GM12878 (cell line): Measurements from ENCODE around the gene GORASP1.

Experiments used
- CTCF ChIP-seq, 3 experiments: IDR thresholded peaks in 2 of 3; conservative IDR thresholded peaks in 1 of 3; 2 replicates each; pipeline ENCODE4 v1.5.1; 2011; ENCODE audit warnings: low read depth in 3 of 3, low read length in 3 of 3, mild to moderate bottlenecking in 3 of 3, control low read depth in 2 of 3, moderate library complexity in 2 of 3, inconsistent platforms in 1 of 3, mixed read lengths in 1 of 3; ENCODE audit not compliant: control insufficient read depth in 2 of 3, insufficient read depth in 1 of 3; ENCODE audit errors: extremely low read depth in 1 of 3
- EED ChIP-seq: sonication (generic); IDR thresholded peaks from 2 replicates; pipeline ENCODE4 v1.6.1; 2016; ENCODE audit warnings: antibody characterized with exemption, low read depth
- FOS ChIP-seq: IDR thresholded peaks from 3 replicates; pipeline ENCODE4 v1.6.1; 2011; ENCODE audit warnings: borderline replicate concordance; ENCODE audit not compliant: insufficient read length; ENCODE audit errors: extremely low read depth
- HDGF ChIP-seq: fragments of 450-650 bp; IDR thresholded peaks from 2 replicates; pipeline ENCODE4 v1.6.1; 2016; ENCODE audit warnings: antibody characterized with exemption
- MYC ChIP-seq: IDR thresholded peaks from 2 replicates; pipeline ENCODE4 v1.6.1; 2011; ENCODE audit warnings: mild to moderate bottlenecking, low read length, moderate library complexity, inconsistent platforms; ENCODE audit not compliant: insufficient read depth, insufficient replicate concordance, insufficient read length, severe bottlenecking
- SIN3A ChIP-seq: IDR thresholded peaks from 2 replicates; pipeline ENCODE4 v1.6.1; 2012; ENCODE audit warnings: low read depth, low read length, improper control_type of control experiment
- SP1 ChIP-seq: IDR thresholded peaks from one replicate; pipeline ENCODE4 v1.6.1; 2011; ENCODE audit warnings: low read depth, low read length

- TF ChIP-seq SIN3A: no peak
- TF ChIP-seq CTCF (IDR thresholded peaks at IDR 0.05 in 2 of 3, conservative IDR thresholded peaks at IDR 0.05 in 1 of 3; ENCODE audit: control insufficient read depth in 2 of 3, extremely low read depth in 1 of 3, insufficient read depth in 1 of 3, low read depth in 3 of 3, low read length in 3 of 3): no peak
- no peak for TF ChIP-seq SP1
- TF ChIP-seq FOS: no peak
- TF ChIP-seq MYC: no peak
- no peak for TF ChIP-seq EED
- no peak for TF ChIP-seq HDGF
Observed at GRCh38 chr3:39138804-39139415, 31.5 kb upstream of the GORASP1 start.
